K562 (cell line): ENCODE data around the gene DNAJC15. TPM values are rescaled to one million over a fixed set of nuclear protein-coding genes. Genes with fewer than 3 reads are reported as not detected.

Experiments
- ATAC-seq: fragments of 200-7000 bp; cut with Tn5 transposase; 3 replicates; pipeline ENCODE4 v1.9.1; 2020; ENCODE audit warnings: moderate library complexity
- BruUV-seq: library from RNA; stranded (reverse); fragments of 400-500 nt; replicated peaks from 2 replicates; lab custom pipeline; 2021; lab: Mats Ljungman, UMichigan
- CTCF ChIA-PET: fragments of 300-600 bp; formaldehyde crosslinking; extraction: SDS; loops from one replicate; lab custom pipeline; 2021; ENCODE audit warnings: low intra/inter-chr PET ratio; lab: Yijun Ruan, JAX
- POLR2A ChIA-PET: fragments of 300-600, 350-650 bp; sonication (Branson Sonifier 250); formaldehyde crosslinking; extraction: SDS; loops from one replicate; lab custom pipeline; 2021; ENCODE audit warnings: antibody characterized with exemption, inconsistent platforms; lab: Yijun Ruan, JAX
- DNase-seq, 4 experiments: peaks; one replicate each; pipeline versions ENCODE4 v3.0.0 to v3.0.0-alpha.2; 2011 to 2018; ENCODE audit warnings: low spot score in 3 of 4, mixed read lengths in 3 of 4; ENCODE audit errors: extremely low read depth in 1 of 4
- FAIRE-seq: peaks from 2 replicates; lab custom pipeline; 2011; peaks lifted over from hg19 to GRCh38; lab: Jason Lieb, UNC
- H2AFZ ChIP-seq: 2 replicates; pipeline ENCODE4 v1.6.0; 2011; ENCODE audit warnings: low read depth, low read length, control low read depth, inconsistent platforms
- H3K27ac ChIP-seq: fragments of 200-600 bp; 3 replicates; pipeline ENCODE4 v1.8.0; 2011; ENCODE audit warnings: low read depth, mild to moderate bottlenecking, control low read depth, inconsistent platforms, low read length, moderate library complexity, mixed read lengths; ENCODE audit errors: extremely low read depth
- H3K27me3 ChIP-seq, 2 experiments: fragments of 300-600 bp in 1 of 2; 2 replicates in 1 of 2; 3 replicates in 1 of 2; pipeline versions ENCODE4 v1.6.0 to v1.8.0; 2011; ENCODE audit warnings: inconsistent platforms in 2 of 2, low read length in 2 of 2, mild to moderate bottlenecking in 1 of 2, mixed read lengths in 1 of 2, moderate library complexity in 1 of 2; ENCODE audit not compliant: control insufficient read depth in 2 of 2, insufficient read depth in 2 of 2
- H3K36me3 ChIP-seq: fragments of 300-600 bp; 3 replicates; pipeline ENCODE4 v1.8.0; 2011; ENCODE audit warnings: mild to moderate bottlenecking, low read length, inconsistent platforms; ENCODE audit not compliant: control insufficient read depth, insufficient read depth
- H3K4me1 ChIP-seq, 2 experiments: fragments of 200-600 bp in 1 of 2; replicated peaks in 1 of 2; 2 replicates in 1 of 2; 3 replicates in 1 of 2; pipeline versions ENCODE4 v1.5.1 to v1.8.0; 2011; ENCODE audit warnings: inconsistent platforms in 2 of 2, low read length in 2 of 2, mild to moderate bottlenecking in 1 of 2, mixed read lengths in 1 of 2, moderate library complexity in 1 of 2; ENCODE audit not compliant: control insufficient read depth in 2 of 2, insufficient read depth in 2 of 2
- H3K4me2 ChIP-seq: 2 replicates; pipeline ENCODE4 v1.6.1; 2011; ENCODE audit warnings: low read length, control low read depth, inconsistent platforms, mixed read lengths; ENCODE audit not compliant: insufficient read depth
- H3K4me3 ChIP-seq: fragments of 200-600 bp; sonication (generic), shearing (Covaris generic); 2 replicates; pipeline ENCODE4 v1.5.1; 2016; ENCODE audit warnings: control low read depth, inconsistent platforms
- H3K79me2 ChIP-seq: fragments of 200-600 bp; 3 replicates; pipeline ENCODE4 v1.8.0; 2011; ENCODE audit warnings: low read length, inconsistent platforms; ENCODE audit not compliant: control insufficient read depth, insufficient read depth
- H3K9ac ChIP-seq, 2 experiments: 2 replicates each; pipeline versions ENCODE4 v1.6.0 to v1.6.1; 2011; ENCODE audit warnings: low read depth in 2 of 2, low read length in 2 of 2, control low read depth in 1 of 2, inconsistent platforms in 1 of 2, mild to moderate bottlenecking in 1 of 2, mixed read lengths in 1 of 2; ENCODE audit not compliant: insufficient read depth in 1 of 2
- H3K9me1 ChIP-seq: one replicate; pipeline ENCODE4 v1.6.0; 2011; ENCODE audit warnings: inconsistent platforms, mild to moderate bottlenecking, low read length, moderate library complexity; ENCODE audit not compliant: control insufficient read depth, insufficient read depth
- H3K9me3 ChIP-seq: replicated peaks from 2 replicates; pipeline ENCODE4 v1.5.1; 2011; ENCODE audit warnings: low read depth, low read length, inconsistent platforms; ENCODE audit not compliant: control insufficient read depth, insufficient read depth
- H4K20me1 ChIP-seq: replicated peaks from 2 replicates; pipeline ENCODE4 v1.6.1; 2011; ENCODE audit warnings: low read length, inconsistent platforms, mixed read lengths; ENCODE audit not compliant: control insufficient read depth, insufficient read depth
- ASH1L ChIP-seq: fragments of 450-650 bp; IDR thresholded peaks from 2 replicates; pipeline ENCODE4 v1.6.1; 2018; ENCODE audit warnings: borderline replicate concordance, mild to moderate bottlenecking, low read depth; ENCODE audit not compliant: partially characterized antibody
- COPS2 ChIP-seq: fragments of 450-650 bp; conservative IDR thresholded peaks from 2 replicates; pipeline ENCODE4 v1.6.1; 2016; ENCODE audit warnings: mild to moderate bottlenecking, moderate library complexity
- HSF4 ChIP-seq: fragments of 250-450 bp; sonication (Bioruptor Pico); IDR thresholded peaks from 2 replicates; pipeline ENCODE4 v2.1.2; 2022; ENCODE audit warnings: mild to moderate bottlenecking, moderate library complexity, borderline replicate concordance
- KAT2B ChIP-seq: IDR thresholded peaks from one replicate; pipeline ENCODE4 v1.6.1; 2012; ENCODE audit warnings: low read depth, mild to moderate bottlenecking, control low read depth, inconsistent platforms, low read length, moderate library complexity
- TRIM24 ChIP-seq, 2 experiments: fragments of 450-650 bp; IDR thresholded peaks; 2 replicates each; pipeline ENCODE4 v1.6.1; 2016
- USF2 ChIP-seq: sonication (generic); formaldehyde crosslinking; IDR thresholded peaks from 2 replicates; pipeline ENCODE4 v1.5.0; 2020; ENCODE audit warnings: missing genetic modification reagents
- ZFP1 ChIP-seq: fragments of 450-650 bp; formaldehyde crosslinking; IDR thresholded peaks from 2 replicates; pipeline ENCODE4 v1.4.0; 2020; ENCODE audit warnings: mild to moderate bottlenecking, mixed read lengths
- ZNF165 ChIP-seq: fragments of 250-450 bp; sonication (Bioruptor Pico); IDR thresholded peaks from 2 replicates; pipeline ENCODE4 v1.4.0; 2020; ENCODE audit warnings: borderline replicate concordance
- ZNF311 ChIP-seq: fragments of 250-450 bp; sonication (Bioruptor Pico); IDR thresholded peaks from 2 replicates; pipeline ENCODE4 v1.4.0; 2020; ENCODE audit warnings: mild to moderate bottlenecking, moderate library complexity
- WGBS: fragments of 100-300 bp; shearing (Covaris generic); methylation state at CpG from one replicate; pipeline ENCODE4 v1.1.6; 2016; ENCODE audit warnings: low coverage, mixed read lengths; ENCODE audit not compliant: insufficient coverage; ENCODE audit errors: missing lambda C conversion rate; 5-methylcytosine and 5-hydroxymethylcytosine counted together
- in situ Hi-C: fragments of 300-500 bp; cut with MboI; formaldehyde crosslinking; loops from 4 replicates; pipeline ENCODE4 v1.15.0; 2018; ENCODE audit warnings: inconsistent platforms, mixed read lengths
- intact Hi-C: fragments of 100-400 bp; cut with micrococcal nuclease; formaldehyde crosslinking; loops from 2 replicates; pipeline ENCODE4 v1.14.2; 2022
- polyA plus RNA-seq, 8 experiments: library from polyadenylated mRNA; depleted of rRNA in 4 of 8; stranded (reverse) in 5 of 8; unstranded in 3 of 8; fragments of >200 nt; fragmentation: Nextera tagmentation in 2 of 8; fragmentation: Illumina TruSeq in 1 of 8; extraction: Ambion mirVana in 2 of 8; extraction: Trizol in 1 of 8; gene quantifications; 2 replicates each; pipeline versions ENCODE4 v1.2.1 to v1.2.3, GENCODE V29; 2011 to 2014; ENCODE audit warnings: inconsistent platforms in 1 of 8, missing spikeins in 1 of 8
- total RNA-seq, 7 experiments: library from RNA; depleted of rRNA in 6 of 7; stranded (reverse); fragments of >200 nt in 6 of 7; fragmentation: Illumina TruSeq in 2 of 7; extraction: Trizol in 2 of 7; gene quantifications; 2 replicates each; pipeline versions ENCODE4 v1.2.1 to v1.2.3, GENCODE V29; 2011 to 2021; ENCODE audit warnings: low replicate concordance in 1 of 7
- TF ChIP-seq, protein P1 (sequence below): fragments of 450-650 bp; formaldehyde crosslinking; IDR thresholded peaks from 2 replicates; pipeline ENCODE4 v1.4.0; 2020; ENCODE audit warnings: mild to moderate bottlenecking, moderate library complexity
- TF ChIP-seq, protein P2 (sequence below): sonication (generic); formaldehyde crosslinking; IDR thresholded peaks from 2 replicates; pipeline ENCODE4 v1.8.0; 2023; ENCODE audit warnings: mild to moderate bottlenecking, missing genetic modification reagents

The DNAJC15 gene
- total and polyA plus RNA-seq, 9 of the 15 experiments (the other 6 are each of a cell fraction or from before 2014, with no cell fraction given): 0.47 to 3.8 (median 1.0) TPM

- TF ChIP-seq COPS2 (no peak), ASH1L (no peak), HSF4 (CRISPR knock-in tag) (no peak), ZNF311 (CRISPR knock-in tag) (no peak), USF2 (no peak), TRIM24 (IDR thresholded peaks at IDR 0.05) (no peak)
- TF ChIP-seq, protein P1, sequence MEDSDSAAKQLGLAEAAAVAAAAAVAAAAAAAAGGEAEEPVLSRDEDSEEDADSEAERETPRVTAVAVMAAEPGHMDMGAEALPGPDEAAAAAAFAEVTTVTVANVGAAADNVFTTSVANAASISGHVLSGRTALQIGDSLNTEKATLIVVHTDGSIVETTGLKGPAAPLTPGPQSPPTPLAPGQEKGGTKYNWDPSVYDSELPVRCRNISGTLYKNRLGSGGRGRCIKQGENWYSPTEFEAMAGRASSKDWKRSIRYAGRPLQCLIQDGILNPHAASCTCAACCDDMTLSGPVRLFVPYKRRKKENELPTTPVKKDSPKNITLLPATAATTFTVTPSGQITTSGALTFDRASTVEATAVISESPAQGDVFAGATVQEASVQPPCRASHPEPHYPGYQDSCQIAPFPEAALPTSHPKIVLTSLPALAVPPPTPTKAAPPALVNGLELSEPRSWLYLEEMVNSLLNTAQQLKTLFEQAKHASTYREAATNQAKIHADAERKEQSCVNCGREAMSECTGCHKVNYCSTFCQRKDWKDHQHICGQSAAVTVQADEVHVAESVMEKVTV (CRISPR knock-in tag): no peak
Observed at GRCh38 chr13:43031881-43032280, 8.5 kb downstream of the DNAJC15 start (continued).

GRCh38 chr13:43033038-43033437 lies 9.7 kb downstream of the DNAJC15 start:
- H3K36me3 ChIP-seq: no peaks in the 10 kb centered on the region
- 33% methylated on average over 3 of the region's 3 CpGs for WGBS
- no TSS peak for BruUV-seq
- no peaks in the 10 kb centered on the region for H4K20me1 ChIP-seq
- TF ChIP-seq, protein P2, sequence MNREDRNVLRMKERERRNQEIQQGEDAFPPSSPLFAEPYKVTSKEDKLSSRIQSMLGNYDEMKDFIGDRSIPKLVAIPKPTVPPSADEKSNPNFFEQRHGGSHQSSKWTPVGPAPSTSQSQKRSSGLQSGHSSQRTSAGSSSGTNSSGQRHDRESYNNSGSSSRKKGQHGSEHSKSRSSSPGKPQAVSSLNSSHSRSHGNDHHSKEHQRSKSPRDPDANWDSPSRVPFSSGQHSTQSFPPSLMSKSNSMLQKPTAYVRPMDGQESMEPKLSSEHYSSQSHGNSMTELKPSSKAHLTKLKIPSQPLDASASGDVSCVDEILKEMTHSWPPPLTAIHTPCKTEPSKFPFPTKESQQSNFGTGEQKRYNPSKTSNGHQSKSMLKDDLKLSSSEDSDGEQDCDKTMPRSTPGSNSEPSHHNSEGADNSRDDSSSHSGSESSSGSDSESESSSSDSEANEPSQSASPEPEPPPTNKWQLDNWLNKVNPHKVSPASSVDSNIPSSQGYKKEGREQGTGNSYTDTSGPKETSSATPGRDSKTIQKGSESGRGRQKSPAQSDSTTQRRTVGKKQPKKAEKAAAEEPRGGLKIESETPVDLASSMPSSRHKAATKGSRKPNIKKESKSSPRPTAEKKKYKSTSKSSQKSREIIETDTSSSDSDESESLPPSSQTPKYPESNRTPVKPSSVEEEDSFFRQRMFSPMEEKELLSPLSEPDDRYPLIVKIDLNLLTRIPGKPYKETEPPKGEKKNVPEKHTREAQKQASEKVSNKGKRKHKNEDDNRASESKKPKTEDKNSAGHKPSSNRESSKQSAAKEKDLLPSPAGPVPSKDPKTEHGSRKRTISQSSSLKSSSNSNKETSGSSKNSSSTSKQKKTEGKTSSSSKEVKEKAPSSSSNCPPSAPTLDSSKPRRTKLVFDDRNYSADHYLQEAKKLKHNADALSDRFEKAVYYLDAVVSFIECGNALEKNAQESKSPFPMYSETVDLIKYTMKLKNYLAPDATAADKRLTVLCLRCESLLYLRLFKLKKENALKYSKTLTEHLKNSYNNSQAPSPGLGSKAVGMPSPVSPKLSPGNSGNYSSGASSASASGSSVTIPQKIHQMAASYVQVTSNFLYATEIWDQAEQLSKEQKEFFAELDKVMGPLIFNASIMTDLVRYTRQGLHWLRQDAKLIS (CRISPR knock-in tag): no peak
- TF ChIP-seq KAT2B: no peak
- no peak for TF ChIP-seq ZNF165 (CRISPR knock-in tag)
- no peak for TF ChIP-seq ZFP1 (CRISPR knock-in tag)
- TF ChIP-seq, all 486 proteins: peak for 0
- ChIA-PET CTCF (no interaction called here), POLR2A (interaction anchor here (0.6 kb wide), 1 partner anchor 317 kb away, joined by 3 read pairs; no protein-coding TSS in a partner anchor)
- H3K27ac ChIP-seq: no peak overlapping the region
- FAIRE-seq: no peak
- no peak overlapping the region for H2AFZ ChIP-seq
- H3K9me1 ChIP-seq: no peaks in the 10 kb centered on the region
- intact Hi-C loops: no loop called here
- ATAC-seq: no peak
- H3K4me2 ChIP-seq: no peak overlapping the region
- H3K9ac ChIP-seq: no peak overlapping the region
- no peak for DNase-seq
- no peaks in the 10 kb centered on the region for H3K79me2 ChIP-seq
- no peaks in the 10 kb centered on the region for H3K9me3 ChIP-seq
- no peaks in the 10 kb centered on the region; a peak in 1 of 5 replicates for H3K27me3 ChIP-seq
- H3K4me3 ChIP-seq: no peak overlapping the region
- H3K4me1 ChIP-seq: peaks cover 0 to 5% of the 10 kb centered on the region in 2 experiments; a peak in 1 of 5 replicates
- in situ Hi-C loops: no loop called here
